Fibroblast of villous mesenchyme (primary cell): ENCODE measurements around the gene CCND1. TPM values are rescaled to one million over a fixed set of nuclear protein-coding genes. Genes with fewer than 3 reads are reported as not detected.

Experiments
- DNase-seq: peaks from one replicate; pipeline ENCODE4 v3.0.0-alpha.2; 2010; ENCODE audit warnings: low read depth
- H3K4me3 ChIP-seq: 2 replicates; pipeline ENCODE4 v1.5.1; 2011; ENCODE audit warnings: low read depth, mild to moderate bottlenecking, low read length
- total RNA-seq: library from RNA; depleted of rRNA; stranded (reverse); fragments of >200 nt; gene quantifications from 2 replicates; pipeline ENCODE4 v1.2.3, GENCODE V29; 2012
- TF ChIP-seq, protein P1 (sequence below): IDR thresholded peaks from 2 replicates; pipeline ENCODE4 v1.5.1; 2012; ENCODE audit warnings: low read depth, mild to moderate bottlenecking, low read length; ENCODE audit not compliant: insufficient read depth

The CCND1 gene
- total RNA-seq, 1 donor, result 365 TPM

- TF ChIP-seq, protein P1, sequence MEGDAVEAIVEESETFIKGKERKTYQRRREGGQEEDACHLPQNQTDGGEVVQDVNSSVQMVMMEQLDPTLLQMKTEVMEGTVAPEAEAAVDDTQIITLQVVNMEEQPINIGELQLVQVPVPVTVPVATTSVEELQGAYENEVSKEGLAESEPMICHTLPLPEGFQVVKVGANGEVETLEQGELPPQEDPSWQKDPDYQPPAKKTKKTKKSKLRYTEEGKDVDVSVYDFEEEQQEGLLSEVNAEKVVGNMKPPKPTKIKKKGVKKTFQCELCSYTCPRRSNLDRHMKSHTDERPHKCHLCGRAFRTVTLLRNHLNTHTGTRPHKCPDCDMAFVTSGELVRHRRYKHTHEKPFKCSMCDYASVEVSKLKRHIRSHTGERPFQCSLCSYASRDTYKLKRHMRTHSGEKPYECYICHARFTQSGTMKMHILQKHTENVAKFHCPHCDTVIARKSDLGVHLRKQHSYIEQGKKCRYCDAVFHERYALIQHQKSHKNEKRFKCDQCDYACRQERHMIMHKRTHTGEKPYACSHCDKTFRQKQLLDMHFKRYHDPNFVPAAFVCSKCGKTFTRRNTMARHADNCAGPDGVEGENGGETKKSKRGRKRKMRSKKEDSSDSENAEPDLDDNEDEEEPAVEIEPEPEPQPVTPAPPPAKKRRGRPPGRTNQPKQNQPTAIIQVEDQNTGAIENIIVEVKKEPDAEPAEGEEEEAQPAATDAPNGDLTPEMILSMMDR, result no peak
- DNase-seq, result no peak
- H3K4me3 ChIP-seq, result no peak overlapping the region
These were observed 26.0 kb downstream of the CCND1 start for GRCh38 chr11:69666752-69667536.

GRCh38 chr11:69667619-69668604 is 27.0 kb downstream of the CCND1 start:
- DNase-seq, result no peak
- no peak overlapping the region for H3K4me3 ChIP-seq
- TF ChIP-seq, protein P1, result no peak

GRCh38 chr11:69669486-69669885 is 28.5 kb downstream of the CCND1 start:
- H3K4me3 ChIP-seq, result no peak overlapping the region
- TF ChIP-seq, protein P1, result no peak
- DNase-seq, result no peak

- TF ChIP-seq, protein P1, result peak; percentile 96
- H3K4me3 ChIP-seq, result no peak overlapping the region
- DNase-seq, result peak; percentile 86
These were observed 29.3 kb downstream of the CCND1 start for GRCh38 chr11:69670158-69670845.

GRCh38 chr11:69671734-69672465 is 30.9 kb downstream of the CCND1 start:
- DNase-seq, result no peak
- TF ChIP-seq, protein P1, result no peak

More at GRCh38 chr11:69671734-69672465, 30.9 kb downstream of the CCND1 start:
- no peak overlapping the region for H3K4me3 ChIP-seq
